ENCODE measurements around the gene TRAF2. TPM values are rescaled to one million over a fixed set of nuclear protein-coding genes. Genes with fewer than 3 reads are reported as not detected.

TRAF2 gene
- total and polyA plus RNA-seq, 9 of the 15 experiments (the other 6 are each of a cell fraction or from before 2014, with no cell fraction given): 0.24 to 45.2 (median 18.0) TPM

- TF ChIP-seq SREBF2 (CRISPR knock-in tag; IDR thresholded peaks at IDR 0.05): no peak
- TF ChIP-seq ZKSCAN1 (IDR thresholded peaks at IDR 0.05; ENCODE audit: low read depth, low read length): no peak
- TF ChIP-seq ARID1B (IDR thresholded peaks at IDR 0.05): no peak
- TF ChIP-seq, protein P1, sequence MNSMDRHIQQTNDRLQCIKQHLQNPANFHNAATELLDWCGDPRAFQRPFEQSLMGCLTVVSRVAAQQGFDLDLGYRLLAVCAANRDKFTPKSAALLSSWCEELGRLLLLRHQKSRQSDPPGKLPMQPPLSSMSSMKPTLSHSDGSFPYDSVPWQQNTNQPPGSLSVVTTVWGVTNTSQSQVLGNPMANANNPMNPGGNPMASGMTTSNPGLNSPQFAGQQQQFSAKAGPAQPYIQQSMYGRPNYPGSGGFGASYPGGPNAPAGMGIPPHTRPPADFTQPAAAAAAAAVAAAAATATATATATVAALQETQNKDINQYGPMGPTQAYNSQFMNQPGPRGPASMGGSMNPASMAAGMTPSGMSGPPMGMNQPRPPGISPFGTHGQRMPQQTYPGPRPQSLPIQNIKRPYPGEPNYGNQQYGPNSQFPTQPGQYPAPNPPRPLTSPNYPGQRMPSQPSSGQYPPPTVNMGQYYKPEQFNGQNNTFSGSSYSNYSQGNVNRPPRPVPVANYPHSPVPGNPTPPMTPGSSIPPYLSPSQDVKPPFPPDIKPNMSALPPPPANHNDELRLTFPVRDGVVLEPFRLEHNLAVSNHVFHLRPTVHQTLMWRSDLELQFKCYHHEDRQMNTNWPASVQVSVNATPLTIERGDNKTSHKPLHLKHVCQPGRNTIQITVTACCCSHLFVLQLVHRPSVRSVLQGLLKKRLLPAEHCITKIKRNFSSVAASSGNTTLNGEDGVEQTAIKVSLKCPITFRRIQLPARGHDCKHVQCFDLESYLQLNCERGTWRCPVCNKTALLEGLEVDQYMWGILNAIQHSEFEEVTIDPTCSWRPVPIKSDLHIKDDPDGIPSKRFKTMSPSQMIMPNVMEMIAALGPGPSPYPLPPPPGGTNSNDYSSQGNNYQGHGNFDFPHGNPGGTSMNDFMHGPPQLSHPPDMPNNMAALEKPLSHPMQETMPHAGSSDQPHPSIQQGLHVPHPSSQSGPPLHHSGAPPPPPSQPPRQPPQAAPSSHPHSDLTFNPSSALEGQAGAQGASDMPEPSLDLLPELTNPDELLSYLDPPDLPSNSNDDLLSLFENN (IDR thresholded peaks at IDR 0.05; ENCODE audit: low read depth in 2 of 2, low read length in 2 of 2): no peak
Observed at GRCh38 chr9:136900988-136901515, 14.7 kb downstream of the TRAF2 start (continued).

DNA sequence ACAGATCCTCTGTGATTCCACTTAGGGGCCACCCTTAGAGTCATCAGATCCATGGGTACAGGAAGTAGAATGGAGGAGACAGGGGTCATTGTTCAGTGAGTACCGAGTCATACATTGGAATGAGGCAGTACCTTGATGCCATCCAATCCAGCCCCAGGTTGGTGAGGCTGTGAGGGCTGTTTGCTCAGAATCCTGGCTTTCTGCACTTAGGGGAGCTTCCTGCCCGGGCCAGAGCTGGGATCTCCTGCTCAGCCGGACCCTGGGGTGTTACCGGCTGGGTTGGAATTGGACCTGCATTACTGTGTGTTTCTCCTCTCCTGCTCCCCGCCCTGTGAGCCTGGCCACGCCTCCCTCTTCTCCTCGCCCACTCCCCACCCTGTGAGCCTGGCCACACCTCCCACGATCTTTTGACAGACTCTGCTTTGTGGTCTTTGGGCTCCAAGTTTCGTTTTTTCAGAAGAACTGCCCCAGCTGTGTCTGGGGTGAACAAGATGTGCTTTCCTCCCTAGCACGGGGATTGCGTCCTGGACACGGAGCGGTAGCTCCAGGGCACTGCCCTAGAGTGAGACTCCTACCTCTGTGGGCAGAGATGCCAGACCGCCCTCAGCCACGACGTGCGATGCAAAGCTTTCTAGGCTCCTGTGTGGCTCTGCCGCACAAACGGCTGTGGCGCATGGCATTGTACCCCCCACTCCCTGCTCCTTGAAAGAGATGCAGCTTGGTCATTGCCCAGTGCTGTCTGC is 15.4 kb downstream of the TRAF2 start:
- H3K36me3 ChIP-seq (ENCODE audit: control insufficient read depth, insufficient read depth, low read length): peaks cover 79% of the 10 kb centered on the region
- in situ Hi-C loops (cut with MboI) (no loop called here), intact Hi-C loops (cut with micrococcal nuclease) (no loop called here)
- ChIA-PET POLR2A (interaction anchor here (0.6 kb wide), 1 partner anchor 10 kb away, joined by 3 read pairs; no protein-coding TSS in a partner anchor), CTCF (ENCODE audit: low intra/inter-chr PET ratio) (no interaction called here)
- no peaks in the 10 kb centered on the region for H3K27me3 ChIP-seq (ENCODE audit: control insufficient read depth in 2 of 2, insufficient read depth in 2 of 2, low read length in 2 of 2)
- no peak overlapping the region; the same call in 2 of the 3 replicates for H3K27ac ChIP-seq (ENCODE audit: extremely low read depth, low read depth, low read length)
- H3K4me2 ChIP-seq (ENCODE audit: insufficient read depth, low read length): no peak overlapping the region
- 83% methylated on average over 20 of the region's 20 CpGs for WGBS (ENCODE audit: insufficient coverage, low coverage, missing lambda C conversion rate)
- DNase-seq (ENCODE audit: extremely low read depth in 1 of 4, low spot score in 3 of 4) (peak in 1 of 4 experiments; percentile 35), FAIRE-seq (no peak), ATAC-seq (peak; percentile 76)
- H2AFZ ChIP-seq (ENCODE audit: low read depth, low read length): no peak overlapping the region
- H3K9me1 ChIP-seq (ENCODE audit: control insufficient read depth, insufficient read depth, low read length): no peaks in the 10 kb centered on the region
- no peaks in the 10 kb centered on the region; the same call in none of the 2 replicates for H4K20me1 ChIP-seq (replicated peaks; ENCODE audit: control insufficient read depth, insufficient read depth, low read length)
- no peaks in the 10 kb centered on the region for H3K9me3 ChIP-seq (replicated peaks; ENCODE audit: control insufficient read depth, insufficient read depth, low read depth, low read length)
- H3K9ac ChIP-seq (ENCODE audit: insufficient read depth in 1 of 2, low read depth in 2 of 2, low read length in 2 of 2): peak overlapping the region in 1 of 2 experiments; percentile 38; a peak in 2 of 4 replicates
- peaks cover 0 to 8% of the 10 kb centered on the region in 2 experiments; a peak in 1 of 5 replicates for H3K4me1 ChIP-seq (replicated peaks in 1 of 2; ENCODE audit: control insufficient read depth in 2 of 2, insufficient read depth in 2 of 2, low read length in 2 of 2)
- H3K79me2 ChIP-seq (ENCODE audit: control insufficient read depth, insufficient read depth, low read length): peaks cover 5% of the 10 kb centered on the region
- no TSS peak for BruUV-seq (replicated peaks)
- no peak overlapping the region for H3K4me3 ChIP-seq
- TF ChIP-seq, protein P2, sequence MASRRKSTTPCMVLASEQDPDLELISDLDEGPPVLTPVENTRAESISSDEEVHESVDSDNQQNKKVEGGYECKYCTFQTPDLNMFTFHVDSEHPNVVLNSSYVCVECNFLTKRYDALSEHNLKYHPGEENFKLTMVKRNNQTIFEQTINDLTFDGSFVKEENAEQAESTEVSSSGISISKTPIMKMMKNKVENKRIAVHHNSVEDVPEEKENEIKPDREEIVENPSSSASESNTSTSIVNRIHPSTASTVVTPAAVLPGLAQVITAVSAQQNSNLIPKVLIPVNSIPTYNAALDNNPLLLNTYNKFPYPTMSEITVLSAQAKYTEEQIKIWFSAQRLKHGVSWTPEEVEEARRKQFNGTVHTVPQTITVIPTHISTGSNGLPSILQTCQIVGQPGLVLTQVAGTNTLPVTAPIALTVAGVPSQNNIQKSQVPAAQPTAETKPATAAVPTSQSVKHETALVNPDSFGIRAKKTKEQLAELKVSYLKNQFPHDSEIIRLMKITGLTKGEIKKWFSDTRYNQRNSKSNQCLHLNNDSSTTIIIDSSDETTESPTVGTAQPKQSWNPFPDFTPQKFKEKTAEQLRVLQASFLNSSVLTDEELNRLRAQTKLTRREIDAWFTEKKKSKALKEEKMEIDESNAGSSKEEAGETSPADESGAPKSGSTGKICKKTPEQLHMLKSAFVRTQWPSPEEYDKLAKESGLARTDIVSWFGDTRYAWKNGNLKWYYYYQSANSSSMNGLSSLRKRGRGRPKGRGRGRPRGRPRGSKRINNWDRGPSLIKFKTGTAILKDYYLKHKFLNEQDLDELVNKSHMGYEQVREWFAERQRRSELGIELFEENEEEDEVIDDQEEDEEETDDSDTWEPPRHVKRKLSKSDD (conservative IDR thresholded peaks at IDR 0.05; ENCODE audit: low read length): no peak
- TF ChIP-seq BCOR (IDR thresholded peaks at IDR 0.05): no peak
- TF ChIP-seq TRIM28 (IDR thresholded peaks at IDR 0.05): no peak
- no peak for TF ChIP-seq SAFB2 (IDR thresholded peaks at IDR 0.05; ENCODE audit: borderline replicate concordance, low read depth, low read length, severe bottlenecking)
- TF ChIP-seq RBM39 (optimal IDR thresholded peaks at IDR 0.05; ENCODE audit: low read depth, low read length): no peak
- TF ChIP-seq CCNT2 (IDR thresholded peaks at IDR 0.05; ENCODE audit: borderline replicate concordance, extremely low read depth, insufficient read length, low read depth, low read length): no peak
- TF ChIP-seq CBX3 (IDR thresholded peaks at IDR 0.05; ENCODE audit: borderline replicate concordance in 1 of 2, low read length in 2 of 2): no peak
- TF ChIP-seq ZNF589 (CRISPR knock-in tag; IDR thresholded peaks at IDR 0.05; ENCODE audit: low read depth): no peak
- TF ChIP-seq SNRNP70 (optimal IDR thresholded peaks at IDR 0.05; ENCODE audit: low read depth, low read length): no peak
- no peak for TF ChIP-seq POLR2AphosphoS5 (IDR thresholded peaks at IDR 0.05; ENCODE audit: control insufficient read depth, insufficient read depth, low read depth, low read length)
